Measurements from ENCODE around the gene SGIP1.

- TF ChIP-seq POLR2A (IDR thresholded peaks at IDR 0.05), result no peak
- TF ChIP-seq CTCF (IDR thresholded peaks at IDR 0.05), result no peak
These were observed 152.5 kb downstream of the SGIP1 start for GRCh38 chr1:66686406-66686805.
